ENCODE data around the gene IMMP2L.

IMMP2L gene

DNA sequence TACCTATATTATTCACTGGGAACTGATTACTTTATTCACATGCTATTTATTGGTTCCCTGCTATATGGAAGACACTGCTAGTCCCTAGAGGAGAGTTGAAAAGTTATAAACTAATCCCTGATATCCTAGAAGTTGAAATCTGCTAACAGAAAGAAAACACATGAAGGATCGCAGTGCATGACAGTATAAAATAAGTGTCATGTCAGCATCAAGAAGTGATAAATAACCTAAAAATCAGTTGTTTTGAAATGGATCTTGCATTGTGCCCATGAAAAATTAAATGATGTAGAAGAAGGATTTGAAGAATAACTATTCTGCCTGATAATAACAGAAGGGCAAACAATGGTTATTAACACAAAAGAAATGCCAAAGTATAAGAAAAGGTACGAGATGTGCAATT, 764.6 kb downstream of the IMMP2L start:
- H3K4me1 ChIP-seq (ENCODE audit: insufficient read depth, low read length) = no peaks in the 10 kb centered on the region
- no peaks in the 10 kb centered on the region for H3K36me3 ChIP-seq (ENCODE audit: insufficient read depth, low read length)
- no peak overlapping the region for H3K9ac ChIP-seq (ENCODE audit: low read depth, low read length)
- H3K9me3 ChIP-seq (ENCODE audit: control insufficient read depth, insufficient read depth, low read length) = no peaks in the 10 kb centered on the region

DNA sequence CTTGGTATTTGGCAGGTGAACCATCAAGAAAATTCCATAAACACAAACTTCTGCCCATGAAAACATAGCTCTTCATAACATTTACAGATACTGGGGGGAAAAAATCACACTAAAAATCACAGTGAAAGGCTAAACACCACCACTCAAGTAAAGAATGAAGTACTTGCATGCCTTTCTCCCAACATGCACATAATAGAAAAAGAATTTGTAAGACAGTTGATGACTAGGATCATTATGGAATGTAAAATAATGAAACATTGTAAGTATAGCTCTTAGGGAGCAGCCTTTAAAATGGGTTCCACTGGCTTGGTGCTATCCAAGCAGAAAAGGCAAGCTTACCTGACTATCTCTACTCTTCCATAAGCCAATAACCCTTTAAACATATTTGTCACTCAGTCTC, 771.3 kb downstream of the IMMP2L start:
- H3K4me1 ChIP-seq (ENCODE audit: insufficient read depth, low read length) = no peaks in the 10 kb centered on the region
- no peak overlapping the region for H3K9ac ChIP-seq (ENCODE audit: low read depth, low read length)
- H3K9me3 ChIP-seq (ENCODE audit: control insufficient read depth, insufficient read depth, low read length) = no peaks in the 10 kb centered on the region
- no peaks in the 10 kb centered on the region for H3K36me3 ChIP-seq (ENCODE audit: insufficient read depth, low read length)

GRCh38 chr7:110786328-110786965, 775.8 kb downstream of the IMMP2L start:
- no peaks in the 10 kb centered on the region for H3K9me3 ChIP-seq (ENCODE audit: control insufficient read depth, insufficient read depth, low read length)
- H3K4me1 ChIP-seq (ENCODE audit: insufficient read depth, low read length) = no peaks in the 10 kb centered on the region
- no peaks in the 10 kb centered on the region for H3K36me3 ChIP-seq (ENCODE audit: insufficient read depth, low read length)
- H3K9ac ChIP-seq (ENCODE audit: low read depth, low read length) = no peak overlapping the region

DNA sequence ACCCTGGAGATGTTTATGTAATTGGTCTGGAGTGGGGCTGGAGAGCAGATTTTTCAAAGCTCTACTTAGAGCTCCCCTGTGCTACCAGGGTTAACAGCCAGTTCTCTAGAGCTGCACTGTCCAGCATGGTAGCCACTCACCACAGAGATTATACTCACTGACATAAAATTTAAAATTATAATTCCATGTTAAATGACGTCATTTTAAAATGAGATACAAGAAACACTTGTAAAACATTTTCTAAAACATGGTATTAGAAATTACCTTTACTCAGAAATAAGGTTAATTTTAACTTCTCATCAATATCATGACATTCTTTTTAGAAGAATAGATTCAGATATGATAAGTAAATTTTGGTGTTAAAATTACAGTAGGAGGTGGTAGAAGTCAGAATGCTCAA, 777.5 kb downstream of the IMMP2L start:
- Histone ChIP-seq H3K9me3 (ENCODE audit: control insufficient read depth, insufficient read depth, low read length) (no peaks in the 10 kb centered on the region), H3K9ac (ENCODE audit: low read depth, low read length) (no peak overlapping the region), H3K36me3 (ENCODE audit: insufficient read depth, low read length) (no peaks in the 10 kb centered on the region), H3K4me1 (ENCODE audit: insufficient read depth, low read length) (no peaks in the 10 kb centered on the region)

DNA sequence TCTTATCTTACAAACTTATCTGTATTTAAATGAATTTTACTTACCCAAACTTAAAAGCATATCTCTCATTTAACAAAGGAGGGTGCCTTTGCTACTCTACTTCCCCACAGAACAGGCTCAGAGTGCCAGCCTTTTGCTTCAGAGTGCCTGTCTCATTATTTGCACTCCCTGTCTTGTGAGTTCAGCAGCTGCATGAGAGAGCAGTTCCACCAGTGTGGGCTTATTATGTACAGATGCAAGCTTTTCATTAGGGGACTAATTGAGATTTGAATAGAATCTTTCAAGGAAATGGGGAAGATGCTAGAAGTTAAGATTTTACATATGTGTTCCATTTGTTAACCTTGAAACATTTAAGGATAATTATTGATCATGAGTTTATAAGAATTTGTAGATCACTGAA, 781.6 kb downstream of the IMMP2L start:
- Histone ChIP-seq H3K9ac (ENCODE audit: low read depth, low read length) (no peak overlapping the region), H3K9me3 (ENCODE audit: control insufficient read depth, insufficient read depth, low read length) (no peaks in the 10 kb centered on the region), H3K4me1 (ENCODE audit: insufficient read depth, low read length) (no peaks in the 10 kb centered on the region), H3K36me3 (ENCODE audit: insufficient read depth, low read length) (no peaks in the 10 kb centered on the region)

GRCh38 chr7:110779339-110779738, 783.0 kb downstream of the IMMP2L start:
- Histone ChIP-seq H3K4me1 (ENCODE audit: insufficient read depth, low read length) (no peaks in the 10 kb centered on the region), H3K9ac (ENCODE audit: low read depth, low read length) (no peak overlapping the region), H3K9me3 (ENCODE audit: control insufficient read depth, insufficient read depth, low read length) (no peaks in the 10 kb centered on the region), H3K36me3 (ENCODE audit: insufficient read depth, low read length) (no peaks in the 10 kb centered on the region)

GRCh38 chr7:110775046-110775445, 787.2 kb downstream of the IMMP2L start:
- no peaks in the 10 kb centered on the region for H3K36me3 ChIP-seq (ENCODE audit: insufficient read depth, low read length)
- no peak overlapping the region for H3K9ac ChIP-seq (ENCODE audit: low read depth, low read length)
- no peaks in the 10 kb centered on the region for H3K4me1 ChIP-seq (ENCODE audit: insufficient read depth, low read length)
- H3K9me3 ChIP-seq (ENCODE audit: control insufficient read depth, insufficient read depth, low read length) = no peaks in the 10 kb centered on the region

GRCh38 chr7:110774071-110774470, 788.2 kb downstream of the IMMP2L start:
- H3K36me3 ChIP-seq (ENCODE audit: insufficient read depth, low read length) = no peaks in the 10 kb centered on the region
- H3K9me3 ChIP-seq (ENCODE audit: control insufficient read depth, insufficient read depth, low read length) = no peaks in the 10 kb centered on the region
- H3K4me1 ChIP-seq (ENCODE audit: insufficient read depth, low read length) = no peaks in the 10 kb centered on the region
- no peak overlapping the region for H3K9ac ChIP-seq (ENCODE audit: low read depth, low read length)

GRCh38 chr7:110772615-110773014, 789.7 kb downstream of the IMMP2L start:
- H3K36me3 ChIP-seq (ENCODE audit: insufficient read depth, low read length) = no peaks in the 10 kb centered on the region
- H3K4me1 ChIP-seq (ENCODE audit: insufficient read depth, low read length) = no peaks in the 10 kb centered on the region
- H3K9me3 ChIP-seq (ENCODE audit: control insufficient read depth, insufficient read depth, low read length) = no peaks in the 10 kb centered on the region
- H3K9ac ChIP-seq (ENCODE audit: low read depth, low read length) = no peak overlapping the region

GRCh38 chr7:110771717-110772116, 790.6 kb downstream of the IMMP2L start:
- Histone ChIP-seq H3K4me1 (ENCODE audit: insufficient read depth, low read length) (no peaks in the 10 kb centered on the region), H3K9ac (ENCODE audit: low read depth, low read length) (no peak overlapping the region), H3K36me3 (ENCODE audit: insufficient read depth, low read length) (no peaks in the 10 kb centered on the region), H3K9me3 (ENCODE audit: control insufficient read depth, insufficient read depth, low read length) (no peaks in the 10 kb centered on the region)

GRCh38 chr7:110767550-110768110, 794.7 kb downstream of the IMMP2L start:
- no peak overlapping the region for H3K9ac ChIP-seq (ENCODE audit: low read depth, low read length)
- H3K36me3 ChIP-seq (ENCODE audit: insufficient read depth, low read length) = no peaks in the 10 kb centered on the region
- H3K9me3 ChIP-seq (ENCODE audit: control insufficient read depth, insufficient read depth, low read length) = no peaks in the 10 kb centered on the region
- H3K4me1 ChIP-seq (ENCODE audit: insufficient read depth, low read length) = no peaks in the 10 kb centered on the region

DNA sequence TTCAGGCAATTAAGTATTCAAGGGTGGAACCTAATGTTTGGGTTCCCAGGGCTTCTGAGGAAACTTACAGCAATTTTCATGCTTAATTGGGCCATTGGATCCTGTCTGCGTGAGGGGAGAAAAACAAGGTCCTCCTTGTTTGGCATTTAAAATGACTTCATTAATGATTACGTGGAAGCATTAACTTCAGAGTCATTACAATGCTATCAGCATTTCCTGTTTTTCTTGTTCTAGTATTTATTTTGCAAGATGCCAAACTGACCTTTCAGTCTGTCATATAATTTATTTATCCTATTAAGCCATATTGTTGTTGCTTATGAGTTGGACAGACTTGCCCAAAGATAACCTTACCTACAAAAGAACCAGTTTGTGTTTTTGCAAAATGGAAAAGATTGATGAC, 795.4 kb downstream of the IMMP2L start:
- Histone ChIP-seq H3K9me3 (ENCODE audit: control insufficient read depth, insufficient read depth, low read length) (no peaks in the 10 kb centered on the region), H3K4me1 (ENCODE audit: insufficient read depth, low read length) (no peaks in the 10 kb centered on the region)

DNA sequence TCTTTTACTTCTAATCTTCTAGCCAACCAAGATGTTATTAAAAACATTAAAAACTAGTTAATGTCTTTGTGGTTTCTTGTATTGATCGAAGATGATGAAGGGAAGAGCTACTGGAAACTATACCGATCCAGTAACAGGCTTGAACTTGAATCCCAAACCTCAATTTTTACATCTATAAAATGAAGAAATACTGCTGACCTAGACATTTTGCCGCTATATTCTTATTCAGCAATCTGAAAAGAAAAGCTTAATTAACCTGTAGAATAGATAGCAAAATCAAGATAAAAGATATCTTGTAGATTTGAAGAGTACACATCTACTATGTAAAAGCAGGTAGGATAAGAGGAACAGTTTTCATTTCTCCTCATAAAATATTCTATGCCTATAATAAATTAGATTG, 797.4 kb downstream of the IMMP2L start:
- Histone ChIP-seq H3K4me1 (ENCODE audit: insufficient read depth, low read length) (peaks cover 4% of the 10 kb centered on the region; the same call in 1 of the 2 replicates), H3K9ac (ENCODE audit: low read depth, low read length) (no peak overlapping the region), H3K9me3 (ENCODE audit: control insufficient read depth, insufficient read depth, low read length) (no peaks in the 10 kb centered on the region), H3K36me3 (ENCODE audit: insufficient read depth, low read length) (no peaks in the 10 kb centered on the region)

More for the DNA sequence above, 795.4 kb downstream of the IMMP2L start:
- H3K36me3 ChIP-seq (ENCODE audit: insufficient read depth, low read length) = no peaks in the 10 kb centered on the region
- H3K9ac ChIP-seq (ENCODE audit: low read depth, low read length) = no peak overlapping the region

DNA sequence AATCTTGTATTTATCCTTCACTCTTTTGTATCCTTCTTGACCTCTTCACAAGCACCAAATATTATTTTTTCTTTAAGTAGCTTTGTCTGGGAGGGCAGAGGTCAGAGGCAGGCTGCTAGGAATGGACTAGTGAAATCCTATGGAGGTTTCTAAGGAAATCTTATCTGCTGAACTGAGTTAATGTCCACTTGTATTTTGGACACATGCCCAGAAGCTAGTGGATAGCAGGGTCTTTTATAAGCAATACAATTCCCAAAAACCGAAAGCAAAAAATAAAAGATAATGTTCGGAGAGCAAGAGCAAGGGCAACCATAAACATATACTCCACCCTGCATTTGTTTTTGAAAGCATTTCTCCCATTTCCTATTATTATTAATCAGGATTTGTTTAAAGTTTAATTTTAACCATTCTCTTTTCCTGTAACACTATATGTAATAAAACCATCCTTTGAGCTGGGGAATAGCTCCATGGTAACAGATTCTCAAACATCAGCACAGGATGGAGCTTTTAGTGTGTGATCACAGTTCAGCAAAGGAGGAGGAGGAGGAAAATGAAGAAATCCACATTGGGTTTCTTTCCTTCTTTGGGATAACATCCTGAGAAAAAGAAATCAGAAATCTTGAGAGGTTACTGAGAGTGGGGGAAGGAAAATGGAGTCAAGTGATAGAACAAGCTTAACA, 799.6 kb downstream of the IMMP2L start:
- Histone ChIP-seq H3K9me3 (ENCODE audit: control insufficient read depth, insufficient read depth, low read length) (no peaks in the 10 kb centered on the region), H3K4me1 (ENCODE audit: insufficient read depth, low read length) (peaks cover 4% of the 10 kb centered on the region; the same call in 1 of the 2 replicates), H3K36me3 (ENCODE audit: insufficient read depth, low read length) (no peaks in the 10 kb centered on the region), H3K9ac (ENCODE audit: low read depth, low read length) (no peak overlapping the region)

DNA sequence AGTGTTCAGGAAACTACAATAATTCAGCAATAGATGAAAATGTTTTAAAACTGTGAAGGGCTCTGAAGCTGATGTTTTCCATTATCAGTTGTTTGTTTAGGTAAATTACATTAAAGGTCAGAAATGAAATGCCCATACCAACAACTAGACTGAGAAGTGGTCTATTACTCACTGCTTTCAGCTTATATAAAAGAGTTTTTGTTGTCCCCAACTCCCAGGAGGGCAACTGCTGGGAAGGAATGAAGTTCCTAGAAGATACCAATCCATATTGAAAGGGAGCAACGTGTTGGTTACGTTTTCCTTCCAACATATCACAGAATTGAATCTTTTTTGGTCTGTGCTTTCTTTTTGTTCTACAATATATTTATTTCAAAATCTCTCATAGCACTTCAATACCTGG, 802.0 kb downstream of the IMMP2L start:
- Histone ChIP-seq H3K4me1 (ENCODE audit: insufficient read depth, low read length) (peaks cover 4% of the 10 kb centered on the region; the same call in 1 of the 2 replicates), H3K9ac (ENCODE audit: low read depth, low read length) (no peak overlapping the region), H3K36me3 (ENCODE audit: insufficient read depth, low read length) (no peaks in the 10 kb centered on the region), H3K9me3 (ENCODE audit: control insufficient read depth, insufficient read depth, low read length) (no peaks in the 10 kb centered on the region)
